ENCODE results near the gene DGKD.

The DGKD gene

DNA sequence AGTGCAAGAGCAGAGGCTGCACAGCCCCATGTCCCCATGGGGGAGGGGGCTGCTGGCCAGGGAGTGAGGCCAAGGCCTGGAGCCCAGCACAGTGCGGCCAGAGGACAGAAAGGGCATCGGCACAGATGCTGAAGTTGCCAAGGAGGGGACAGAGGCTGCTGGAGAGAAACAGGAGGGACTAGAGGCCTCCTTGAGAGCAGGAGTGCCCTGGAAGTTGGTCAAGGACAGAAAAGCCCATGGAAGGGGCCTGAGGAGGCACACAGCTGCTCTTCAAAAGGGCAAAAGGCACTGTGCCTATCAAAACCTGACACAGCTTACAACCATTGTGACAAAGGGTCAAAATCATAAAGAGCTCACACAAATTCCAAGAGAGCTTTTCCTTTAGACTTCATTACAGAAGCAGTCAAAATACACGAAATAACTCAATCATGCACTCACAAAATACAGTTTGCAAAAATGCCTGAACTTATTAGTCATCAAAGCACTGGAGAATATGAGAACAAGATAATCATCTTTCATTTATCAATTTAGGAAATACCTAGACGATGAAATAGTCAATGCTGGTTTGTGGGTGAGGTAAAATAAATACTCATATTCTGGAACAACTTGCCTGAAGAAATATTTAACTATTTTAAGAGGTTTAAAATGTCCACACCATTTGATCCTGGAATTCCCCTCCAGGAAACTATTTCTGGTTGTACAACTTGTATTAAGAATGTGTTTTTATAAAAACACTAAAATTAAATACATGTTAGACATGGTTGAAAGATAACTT, 132.7 kb downstream of the DGKD start:
- H3K4me2 ChIP-seq (ENCODE audit: low read length), result no peak overlapping the region
- TF ChIP-seq EZH2phosphoT487 (IDR thresholded peaks at IDR 0.05; ENCODE audit: low read depth), result no peak
- TF ChIP-seq, protein P1, sequence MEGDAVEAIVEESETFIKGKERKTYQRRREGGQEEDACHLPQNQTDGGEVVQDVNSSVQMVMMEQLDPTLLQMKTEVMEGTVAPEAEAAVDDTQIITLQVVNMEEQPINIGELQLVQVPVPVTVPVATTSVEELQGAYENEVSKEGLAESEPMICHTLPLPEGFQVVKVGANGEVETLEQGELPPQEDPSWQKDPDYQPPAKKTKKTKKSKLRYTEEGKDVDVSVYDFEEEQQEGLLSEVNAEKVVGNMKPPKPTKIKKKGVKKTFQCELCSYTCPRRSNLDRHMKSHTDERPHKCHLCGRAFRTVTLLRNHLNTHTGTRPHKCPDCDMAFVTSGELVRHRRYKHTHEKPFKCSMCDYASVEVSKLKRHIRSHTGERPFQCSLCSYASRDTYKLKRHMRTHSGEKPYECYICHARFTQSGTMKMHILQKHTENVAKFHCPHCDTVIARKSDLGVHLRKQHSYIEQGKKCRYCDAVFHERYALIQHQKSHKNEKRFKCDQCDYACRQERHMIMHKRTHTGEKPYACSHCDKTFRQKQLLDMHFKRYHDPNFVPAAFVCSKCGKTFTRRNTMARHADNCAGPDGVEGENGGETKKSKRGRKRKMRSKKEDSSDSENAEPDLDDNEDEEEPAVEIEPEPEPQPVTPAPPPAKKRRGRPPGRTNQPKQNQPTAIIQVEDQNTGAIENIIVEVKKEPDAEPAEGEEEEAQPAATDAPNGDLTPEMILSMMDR (IDR thresholded peaks at IDR 0.05; ENCODE audit: low read depth, low read length), result no peak
- no peak overlapping the region for H2AFZ ChIP-seq (ENCODE audit: low read depth, low read length)
- no peaks in the 10 kb centered on the region for H4K20me1 ChIP-seq (ENCODE audit: insufficient read depth, low read length)
- no peak overlapping the region for H3K9ac ChIP-seq (ENCODE audit: low read length)
- no peaks in the 10 kb centered on the region for H3K4me1 ChIP-seq (ENCODE audit: low read length)
- H3K36me3 ChIP-seq (replicated peaks; ENCODE audit: low read depth, low read length), result no peaks in the 10 kb centered on the region
- no peaks in the 10 kb centered on the region for H3K79me2 ChIP-seq (ENCODE audit: low read length)
- H3K27me3 ChIP-seq (ENCODE audit: low read depth, low read length), result no peaks in the 10 kb centered on the region
- H3K4me3 ChIP-seq (ENCODE audit: low read length), result no peak overlapping the region
- no peaks in the 10 kb centered on the region for H3K9me3 ChIP-seq (ENCODE audit: insufficient read depth, low read length)
- no peak overlapping the region for H3K27ac ChIP-seq (ENCODE audit: low read length)

DNA sequence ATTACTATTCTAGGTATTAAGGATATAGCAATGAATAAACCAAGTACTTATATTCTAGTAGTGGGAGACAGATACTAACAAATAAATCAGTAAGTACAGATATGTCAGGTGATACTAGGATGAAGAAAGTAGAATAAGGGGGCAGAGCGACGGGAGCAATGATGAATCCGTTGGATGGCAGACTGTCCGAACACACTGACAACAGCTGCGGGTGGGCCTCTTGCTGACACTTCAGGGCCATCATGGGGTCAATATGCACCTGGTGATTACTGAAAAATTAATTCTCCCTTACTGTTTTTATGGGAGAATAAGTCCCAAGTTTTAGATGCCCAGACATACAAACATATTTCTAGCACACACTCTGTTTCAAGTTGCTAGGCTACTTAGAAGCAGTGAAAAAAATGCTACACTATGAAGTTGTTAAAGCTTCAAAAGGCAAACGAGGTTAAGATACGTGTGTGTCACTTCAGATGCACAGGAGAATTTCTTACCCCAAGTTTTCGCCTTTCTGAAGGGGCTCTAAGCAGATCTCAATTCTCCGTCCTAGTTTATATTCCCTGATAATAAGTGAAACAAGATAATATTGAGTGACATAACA, 133.6 kb downstream of the DGKD start:
- no peak overlapping the region for H3K27ac ChIP-seq (ENCODE audit: low read length)

DNA sequence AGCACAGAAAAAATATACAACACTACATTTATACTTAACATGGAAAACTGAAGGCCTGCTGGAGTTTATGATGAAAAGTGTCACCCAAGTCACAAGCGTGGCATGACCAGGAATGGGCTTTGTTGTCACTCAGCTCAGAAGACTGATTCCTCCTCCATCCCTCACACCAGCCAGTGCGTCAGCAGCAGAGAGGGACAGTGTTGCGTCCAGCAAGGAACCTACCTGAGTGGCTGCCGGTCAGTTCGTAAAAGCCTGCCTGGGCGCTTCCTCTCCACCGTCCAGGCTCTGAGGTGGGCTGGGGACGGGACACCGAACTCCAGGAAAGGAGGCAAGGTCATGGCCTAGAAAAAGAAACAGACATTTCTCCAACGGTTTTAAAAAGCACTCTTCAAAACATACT, 134.8 kb downstream of the DGKD start:
- no peak for TF ChIP-seq EZH2phosphoT487 (IDR thresholded peaks at IDR 0.05; ENCODE audit: low read depth)
- TF ChIP-seq, protein P1 (IDR thresholded peaks at IDR 0.05; ENCODE audit: low read depth, low read length), result no peak
- Histone ChIP-seq H3K4me1 (ENCODE audit: low read length) (no peaks in the 10 kb centered on the region), H3K4me2 (ENCODE audit: low read length) (no peak overlapping the region), H2AFZ (ENCODE audit: low read depth, low read length) (no peak overlapping the region), H3K4me3 (ENCODE audit: low read length) (no peak overlapping the region), H3K27ac (ENCODE audit: low read length) (no peak overlapping the region), H3K36me3 (replicated peaks; ENCODE audit: low read depth, low read length) (no peaks in the 10 kb centered on the region), H3K27me3 (ENCODE audit: low read depth, low read length) (no peaks in the 10 kb centered on the region), H3K9me3 (ENCODE audit: insufficient read depth, low read length) (no peaks in the 10 kb centered on the region), H3K79me2 (ENCODE audit: low read length) (no peaks in the 10 kb centered on the region), H4K20me1 (ENCODE audit: insufficient read depth, low read length) (no peaks in the 10 kb centered on the region), H3K9ac (ENCODE audit: low read length) (no peak overlapping the region)

More for the DNA sequence above, 133.6 kb downstream of the DGKD start:
- no peak for TF ChIP-seq EZH2phosphoT487 (IDR thresholded peaks at IDR 0.05; ENCODE audit: low read depth)
- TF ChIP-seq, protein P1 (IDR thresholded peaks at IDR 0.05; ENCODE audit: low read depth, low read length), result no peak
- Histone ChIP-seq H3K27me3 (ENCODE audit: low read depth, low read length) (no peaks in the 10 kb centered on the region), H3K9ac (ENCODE audit: low read length) (no peak overlapping the region), H4K20me1 (ENCODE audit: insufficient read depth, low read length) (no peaks in the 10 kb centered on the region), H3K4me1 (ENCODE audit: low read length) (no peaks in the 10 kb centered on the region), H3K4me3 (ENCODE audit: low read length) (no peak overlapping the region), H3K36me3 (replicated peaks; ENCODE audit: low read depth, low read length) (no peaks in the 10 kb centered on the region), H3K4me2 (ENCODE audit: low read length) (no peak overlapping the region), H3K79me2 (ENCODE audit: low read length) (no peaks in the 10 kb centered on the region), H3K9me3 (ENCODE audit: insufficient read depth, low read length) (no peaks in the 10 kb centered on the region), H2AFZ (ENCODE audit: low read depth, low read length) (no peak overlapping the region)

DNA sequence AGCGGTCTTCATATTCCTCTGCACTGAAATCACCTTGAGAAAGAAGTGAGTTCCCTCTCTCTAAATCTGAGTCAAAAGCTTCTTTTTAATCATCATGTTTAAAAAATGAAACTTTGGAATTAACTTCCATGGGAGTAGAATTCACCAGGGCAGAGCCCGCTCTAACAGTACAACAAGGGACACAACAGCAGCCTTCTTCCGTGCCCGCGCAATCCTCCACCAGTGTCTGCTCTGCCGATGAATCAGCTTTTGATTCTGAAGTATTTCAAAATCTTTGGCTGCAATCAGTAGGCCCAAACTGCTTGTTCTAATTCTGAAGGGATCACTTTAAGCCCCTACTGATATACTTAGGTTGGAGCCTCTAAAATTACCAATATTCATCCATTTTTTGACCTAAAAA, 135.4 kb downstream of the DGKD start:
- Histone ChIP-seq H3K27me3 (ENCODE audit: low read depth, low read length) (no peaks in the 10 kb centered on the region), H2AFZ (ENCODE audit: low read depth, low read length) (no peak overlapping the region), H3K36me3 (replicated peaks; ENCODE audit: low read depth, low read length) (no peaks in the 10 kb centered on the region), H4K20me1 (ENCODE audit: insufficient read depth, low read length) (no peaks in the 10 kb centered on the region), H3K79me2 (ENCODE audit: low read length) (no peaks in the 10 kb centered on the region), H3K4me1 (ENCODE audit: low read length) (no peaks in the 10 kb centered on the region), H3K4me3 (ENCODE audit: low read length) (no peak overlapping the region), H3K9ac (ENCODE audit: low read length) (no peak overlapping the region), H3K27ac (ENCODE audit: low read length) (no peak overlapping the region), H3K4me2 (ENCODE audit: low read length) (no peak overlapping the region), H3K9me3 (ENCODE audit: insufficient read depth, low read length) (no peaks in the 10 kb centered on the region)
- TF ChIP-seq, protein P1 (IDR thresholded peaks at IDR 0.05; ENCODE audit: low read depth, low read length), result no peak
- no peak for TF ChIP-seq EZH2phosphoT487 (IDR thresholded peaks at IDR 0.05; ENCODE audit: low read depth)

Measured in OCI-LY3 (cell line).